HL-60/S4 (cell line): ENCODE measurements around the gene C1orf159.
"Not testable (repeated sequence)": the region's sequence is repeated elsewhere in the genome, so short reads cannot be mapped to it uniquely, and the experiment has no call there.

Experiments
- in situ Hi-C: fragments of 300-500 bp; cut with MboI; formaldehyde crosslinking; loops from 2 replicates; pipeline ENCODE4 v1.14.3; 2022; ENCODE audit warnings: low sequenced_read_pairs

Gene C1orf159

GRCh38 chr1:1119272-1119890 lies 3.5 kb upstream of the C1orf159 start:
- in situ Hi-C loops, result no loop called here

DNA sequence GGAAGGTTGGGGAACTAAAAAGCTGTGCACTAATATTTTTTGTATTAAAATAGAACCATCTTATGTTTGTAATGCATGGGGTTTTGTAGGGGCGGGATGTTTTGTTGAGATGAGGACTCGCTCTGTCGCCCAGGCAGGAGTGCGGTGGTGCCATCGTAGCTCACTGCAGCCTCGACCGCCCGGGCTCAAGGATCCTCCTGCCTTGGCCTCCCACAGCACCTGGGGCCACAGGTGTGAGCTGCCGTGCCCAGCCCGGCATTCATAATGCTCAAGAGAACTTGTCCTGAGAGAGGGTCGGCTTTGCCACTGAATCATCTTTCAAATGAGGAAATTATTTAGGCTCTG lies 3.0 kb upstream of the C1orf159 start:
- in situ Hi-C loops, result no loop called here

- in situ Hi-C loops, result no loop called here
Measured at GRCh38 chr1:1118011-1118875, 2.4 kb upstream of the C1orf159 start.

- in situ Hi-C loops, result no loop called here
Measured at GRCh38 chr1:1117469-1117831, 1.6 kb upstream of the C1orf159 start.

GRCh38 chr1:1116701-1117468 lies 996 bp upstream of the C1orf159 start:
- in situ Hi-C loops, result no loop called here

DNA sequence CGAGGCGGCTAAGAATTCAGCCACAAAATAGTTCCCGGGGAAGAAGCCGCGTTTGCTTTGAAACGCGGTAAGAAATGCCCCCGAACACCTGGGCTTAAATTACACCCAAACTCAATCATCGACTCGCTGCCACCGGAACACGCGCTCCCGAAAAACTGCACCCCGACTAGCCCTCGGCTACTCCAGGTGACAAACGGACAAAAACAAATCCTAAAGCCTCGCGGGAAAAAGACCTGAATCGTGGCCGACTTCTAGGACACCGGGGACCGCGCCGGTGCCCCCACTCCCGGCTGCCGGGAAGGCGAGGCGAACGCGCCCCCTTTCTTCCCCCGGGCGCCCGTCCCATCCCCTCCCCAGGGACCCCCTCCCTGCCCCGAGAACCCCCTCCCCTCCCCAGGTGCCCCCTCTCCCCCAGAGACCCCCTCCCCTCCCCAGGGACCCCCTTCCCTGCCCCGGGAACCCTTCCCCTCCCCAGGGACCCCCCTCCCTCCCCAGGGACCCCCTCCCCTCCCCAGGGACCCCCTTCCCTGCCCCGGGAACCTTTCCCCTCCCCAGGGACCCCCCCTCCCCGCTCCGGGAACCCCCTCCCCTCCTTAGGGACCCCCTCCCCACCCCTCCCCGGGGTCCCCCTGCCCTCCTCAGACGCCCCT lies 628 bp downstream of the C1orf159 start:
- in situ Hi-C loops, result no loop called here

GRCh38 chr1:1114431-1114830 lies 1.5 kb downstream of the C1orf159 start:
- in situ Hi-C loops, result no loop called here

DNA sequence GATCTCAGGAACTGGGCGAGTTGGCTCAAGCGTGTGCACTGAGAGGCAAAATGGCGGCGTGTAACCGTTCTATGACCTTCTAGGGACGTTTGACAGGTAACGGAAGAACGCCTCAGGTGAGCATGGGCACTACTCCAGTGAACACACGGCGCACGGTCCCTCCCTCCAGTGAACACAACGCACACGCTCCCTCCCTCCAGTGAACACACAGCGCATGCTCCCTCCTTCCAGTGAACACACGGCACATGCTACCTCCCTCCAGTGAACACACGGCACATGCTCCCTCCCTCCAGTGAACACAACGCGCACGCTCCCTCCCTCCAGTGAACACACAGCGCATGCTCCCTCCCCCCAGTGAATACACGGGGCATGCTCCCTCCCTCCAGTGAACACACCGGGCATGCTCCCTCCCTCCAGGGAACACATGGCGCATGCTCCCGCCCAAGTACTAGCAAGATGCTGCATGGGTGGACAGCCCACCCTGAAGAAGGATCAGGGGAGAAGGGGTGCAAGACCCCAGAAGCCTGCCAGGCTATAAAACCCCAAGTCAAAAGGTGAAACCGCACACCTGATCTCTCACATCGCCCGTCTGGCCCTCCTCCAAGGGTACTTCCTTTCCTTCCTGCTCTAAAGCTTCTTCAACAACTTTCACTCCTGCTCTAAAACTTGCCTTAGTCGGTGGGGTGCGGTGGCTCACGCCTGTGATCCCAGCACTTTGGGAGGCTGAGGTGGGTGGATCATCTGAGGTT lies 3.5 kb downstream of the C1orf159 start:
- in situ Hi-C loops, result no loop called here

GRCh38 chr1:1111516-1112236 lies 4.2 kb downstream of the C1orf159 start:
- in situ Hi-C loops, result no loop called here

GRCh38 chr1:1110561-1110971 lies 5.3 kb downstream of the C1orf159 start:
- in situ Hi-C loops, result no loop called here

DNA sequence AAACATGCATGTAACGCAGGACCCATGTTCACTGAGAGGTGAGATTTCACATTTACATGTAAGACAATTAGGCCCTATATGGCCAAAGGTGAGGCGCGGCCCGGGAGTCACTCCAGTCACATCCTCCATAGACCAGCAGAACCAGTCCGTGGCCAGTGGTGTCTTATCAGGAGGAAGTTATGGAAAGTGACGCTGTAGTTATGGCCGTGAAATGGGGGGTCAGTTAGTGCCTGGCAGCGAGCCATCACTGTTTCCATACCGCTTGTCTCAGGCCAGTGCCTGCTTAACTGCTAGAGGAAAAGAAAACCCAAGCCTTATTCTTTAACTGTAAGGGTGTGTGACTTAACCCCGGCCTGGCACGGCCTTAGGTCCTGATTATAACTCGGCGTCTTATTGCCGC lies 6.1 kb downstream of the C1orf159 start:
- in situ Hi-C loops, result no loop called here

- in situ Hi-C loops, result no loop called here
Measured at GRCh38 chr1:1106510-1107221, 9.2 kb downstream of the C1orf159 start.

- in situ Hi-C loops, result not testable (repeated sequence)
Measured at GRCh38 chr1:1104152-1104551, 11.7 kb downstream of the C1orf159 start.

- in situ Hi-C loops, result no loop called here
Measured at GRCh38 chr1:1101503-1101902, 14.4 kb downstream of the C1orf159 start.

DNA sequence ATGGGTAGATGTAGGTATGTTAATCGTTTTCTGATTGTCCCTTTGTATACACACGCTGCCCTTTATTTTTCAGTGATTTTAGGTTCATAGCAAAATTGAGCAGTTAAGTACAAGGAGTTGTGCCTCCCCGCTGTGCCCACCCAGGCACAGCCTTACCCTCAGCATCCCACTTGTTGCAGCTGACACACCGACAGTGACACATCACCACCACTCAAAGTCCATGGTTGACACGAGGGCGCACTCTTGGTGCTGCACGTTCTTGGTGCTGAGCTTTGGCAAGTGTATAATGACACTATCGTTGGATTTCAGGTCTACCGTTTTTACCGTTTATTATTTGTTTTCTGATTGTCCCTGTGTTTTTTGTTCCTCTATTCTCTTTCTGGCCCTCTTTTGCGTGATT lies 15.6 kb downstream of the C1orf159 start:
- in situ Hi-C loops, result no loop called here

DNA sequence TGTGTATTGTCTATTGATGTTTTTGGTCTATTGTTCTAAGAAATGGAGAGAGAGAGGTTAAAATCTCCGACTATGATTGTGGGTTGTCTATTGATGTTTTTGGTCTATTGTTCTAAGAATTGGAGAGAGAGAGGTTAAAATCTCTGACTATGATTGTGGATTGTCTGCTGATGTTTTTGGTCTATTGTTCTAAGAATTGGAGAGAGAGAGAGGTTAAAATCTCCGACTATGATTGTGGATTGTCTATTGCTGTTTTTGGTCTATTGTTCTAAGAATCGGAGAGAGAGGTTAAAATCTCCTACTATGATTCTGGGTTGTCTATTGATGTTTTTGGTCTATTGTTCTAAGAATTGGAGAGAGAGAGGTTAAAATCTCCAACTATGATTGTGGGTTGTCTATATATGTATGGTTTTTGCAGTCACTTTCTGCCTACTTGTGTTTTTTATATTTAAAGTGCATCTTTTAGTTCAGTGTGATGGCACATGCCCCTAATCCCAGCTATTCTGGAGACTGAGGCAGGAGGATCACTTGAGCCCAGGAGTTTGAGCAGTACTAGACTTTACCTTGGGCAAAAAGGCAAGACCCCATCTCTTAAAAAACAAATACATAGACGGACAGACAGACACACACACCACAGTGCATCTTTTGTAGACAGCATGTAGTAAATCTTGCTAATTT lies 16.2 kb downstream of the C1orf159 start:
- in situ Hi-C loops, result no loop called here

DNA sequence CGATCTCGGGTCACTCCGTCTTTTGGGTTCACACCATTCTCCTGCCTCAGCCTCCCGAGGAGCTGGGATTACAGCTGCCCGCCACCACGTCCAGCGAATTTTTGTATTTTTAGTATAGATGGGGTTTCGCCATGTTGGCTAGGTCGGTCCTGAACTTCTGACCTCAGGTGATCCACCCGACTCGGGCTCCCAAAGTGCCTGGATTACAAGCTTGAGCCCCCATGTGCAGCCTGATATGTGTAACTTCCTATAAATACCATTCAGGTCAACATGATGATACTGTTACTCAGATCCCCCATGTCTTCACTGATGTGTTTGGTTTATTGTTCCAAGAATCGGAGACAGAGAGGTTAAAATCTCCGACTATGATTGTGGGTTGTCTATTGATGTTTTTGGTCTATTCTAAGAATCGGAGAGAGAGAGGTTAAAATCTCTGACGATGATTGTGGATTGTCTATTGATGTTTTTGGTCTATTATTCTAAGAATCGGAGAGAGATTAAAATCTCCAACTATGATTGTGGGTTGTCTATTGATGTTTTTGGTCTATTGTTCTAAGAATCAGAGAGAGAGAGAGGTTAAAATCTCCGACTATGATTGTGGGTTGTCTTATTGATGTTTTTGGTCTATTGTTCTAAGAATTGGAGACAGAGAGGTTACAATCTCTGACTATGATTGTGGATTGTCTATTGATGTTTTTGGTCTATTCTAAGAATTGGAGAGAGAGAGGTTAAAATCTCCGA lies 17.0 kb downstream of the C1orf159 start:
- in situ Hi-C loops, result no loop called here

GRCh38 chr1:1096136-1096535 lies 19.8 kb downstream of the C1orf159 start:
- in situ Hi-C loops, result not testable (repeated sequence)
